Kidney epithelial cell (primary cell): ENCODE results near the gene THBD. TPM values are rescaled to one million over a fixed set of nuclear protein-coding genes. Genes with fewer than 3 reads are reported as not detected.

Source experiments
- DNase-seq: peaks from one replicate; pipeline ENCODE4 v3.0.0-alpha.2; 2010; ENCODE audit warnings: low read depth
- H3K27me3 ChIP-seq: 2 replicates; pipeline ENCODE4 v1.6.0; 2011; ENCODE audit warnings: low read length; ENCODE audit not compliant: control insufficient read depth, insufficient read depth
- H3K36me3 ChIP-seq: 2 replicates; pipeline ENCODE4 v1.5.1; 2011; ENCODE audit warnings: low read length; ENCODE audit not compliant: control insufficient read depth, insufficient read depth
- H3K4me3 ChIP-seq: 2 replicates; pipeline ENCODE4 v1.5.1; 2011; ENCODE audit warnings: low read depth, mild to moderate bottlenecking, control low read depth, low read length
- CTCF ChIP-seq: IDR thresholded peaks from 2 replicates; pipeline ENCODE4 v1.5.1; 2011; ENCODE audit warnings: mild to moderate bottlenecking, moderate library complexity, low read length, control low read depth, inconsistent platforms; ENCODE audit not compliant: insufficient read depth, poor library complexity, severe bottlenecking
- total RNA-seq: library from RNA; depleted of rRNA; stranded (reverse); fragments of >200 nt; gene quantifications from 2 replicates; pipeline ENCODE4 v1.2.3, GENCODE V29; 2015

THBD gene
- total RNA-seq, 1 donor from 2014 or later, result 17.1 TPM

- Histone ChIP-seq H3K36me3 (no peaks in the 10 kb centered on the region), H3K4me3 (no peak overlapping the region), H3K27me3 (no peaks in the 10 kb centered on the region)
- no peak for TF ChIP-seq CTCF
- DNase-seq, result no peak
Observed at GRCh38 chr20:23009636-23010035, 39.8 kb downstream of the THBD start.

- no peaks in the 10 kb centered on the region for H3K36me3 ChIP-seq
- no peak overlapping the region for H3K4me3 ChIP-seq
- no peaks in the 10 kb centered on the region for H3K27me3 ChIP-seq
- DNase-seq, result no peak
- no peak for TF ChIP-seq CTCF
Observed at GRCh38 chr20:23008667-23009066, 40.8 kb downstream of the THBD start.

- H3K4me3 ChIP-seq, result no peak overlapping the region
- no peaks in the 10 kb centered on the region for H3K27me3 ChIP-seq
- no peak for TF ChIP-seq CTCF
- no peak for DNase-seq
- no peaks in the 10 kb centered on the region for H3K36me3 ChIP-seq
Observed at GRCh38 chr20:23007886-23008655, 41.4 kb downstream of the THBD start.

GRCh38 chr20:23007462-23007861, 42.0 kb downstream of the THBD start:
- Histone ChIP-seq H3K4me3 (no peak overlapping the region), H3K36me3 (no peaks in the 10 kb centered on the region), H3K27me3 (no peaks in the 10 kb centered on the region)
- DNase-seq, result no peak
- TF ChIP-seq CTCF, result no peak

- Histone ChIP-seq H3K4me3 (no peak overlapping the region), H3K27me3 (no peaks in the 10 kb centered on the region), H3K36me3 (no peaks in the 10 kb centered on the region)
- no peak for DNase-seq
- no peak for TF ChIP-seq CTCF
Observed at GRCh38 chr20:23005776-23006175, 43.7 kb downstream of the THBD start.

GRCh38 chr20:23003881-23004460, 45.5 kb downstream of the THBD start:
- Histone ChIP-seq H3K27me3 (no peaks in the 10 kb centered on the region), H3K36me3 (no peaks in the 10 kb centered on the region), H3K4me3 (no peak overlapping the region)
- DNase-seq, result no peak
- no peak for TF ChIP-seq CTCF
